CD4-positive, alpha-beta T cell treated with Interleukin-2 at 100 ng/mL for 4 hours (primary cell): ENCODE data around the gene TANC2.

ENCODE experiments used
- DNase-seq: peaks from one replicate; pipeline ENCODE4 v3.0.0-alpha.2; 2020; ENCODE audit warnings: low spot score

The TANC2 gene

GRCh38 chr17:63001689-63002394 is 35.8 kb downstream of the TANC2 start:
- DNase-seq: no peak

GRCh38 chr17:63002625-63003024 is 36.6 kb downstream of the TANC2 start:
- DNase-seq: no peak

- no peak for DNase-seq
These were observed 49.8 kb downstream of the TANC2 start for GRCh38 chr17:63015824-63016223.
